ENCODE data around the gene ELP2. TPM values are rescaled to one million over a fixed set of nuclear protein-coding genes. Genes with fewer than 3 reads are reported as not detected.

ELP2 gene
- polyA plus RNA-seq, 3 donors from 2014 or later, result 44.6 to 57.3 (median 48.3) TPM

- Mint-ChIP-seq H3K4me3 (no peak overlapping the region), H3K36me3 (no peaks in the 10 kb centered on the region), H3K4me1 (no peaks in the 10 kb centered on the region), H3K9me3 (no peaks in the 10 kb centered on the region), H3K27me3 (ENCODE audit: low read depth in 3 of 3) (peaks cover 0 to 7% (median 5%) of the 10 kb centered on the region in 3 donors), H3K27ac (no peak overlapping the region)
- no peak for DNase-seq
Measured at GRCh38 chr18:36211612-36212065, 81.9 kb downstream of the ELP2 start.

- H3K4me3 Mint-ChIP-seq, result no peak overlapping the region
- H3K4me1 Mint-ChIP-seq, result no peaks in the 10 kb centered on the region
- H3K27ac Mint-ChIP-seq, result no peak overlapping the region
- no peak for DNase-seq
- H3K27me3 Mint-ChIP-seq (ENCODE audit: low read depth in 3 of 3), result peaks cover 0 to 7% (median 5%) of the 10 kb centered on the region in 3 donors
- H3K36me3 Mint-ChIP-seq, result no peaks in the 10 kb centered on the region
- no peaks in the 10 kb centered on the region for H3K9me3 Mint-ChIP-seq
Measured at GRCh38 chr18:36212301-36213171, 82.8 kb downstream of the ELP2 start.

- Mint-ChIP-seq H3K9me3 (no peaks in the 10 kb centered on the region), H3K36me3 (no peaks in the 10 kb centered on the region), H3K4me1 (no peaks in the 10 kb centered on the region), H3K27me3 (ENCODE audit: low read depth in 3 of 3) (peaks cover 2 to 5% (median 3%) of the 10 kb centered on the region in 3 donors), H3K4me3 (no peak overlapping the region), H3K27ac (no peak overlapping the region)
- DNase-seq, result no peak
Measured at GRCh38 chr18:36214811-36215210, 85.1 kb downstream of the ELP2 start.

GRCh38 chr18:36215577-36215976, 85.9 kb downstream of the ELP2 start:
- H3K4me1 Mint-ChIP-seq, result no peaks in the 10 kb centered on the region
- peaks cover 2 to 5% (median 3%) of the 10 kb centered on the region in 3 donors for H3K27me3 Mint-ChIP-seq (ENCODE audit: low read depth in 3 of 3)
- no peaks in the 10 kb centered on the region for H3K9me3 Mint-ChIP-seq
- H3K27ac Mint-ChIP-seq, result no peak overlapping the region
- H3K36me3 Mint-ChIP-seq, result no peaks in the 10 kb centered on the region
- no peak overlapping the region for H3K4me3 Mint-ChIP-seq
- no peak for DNase-seq

- Mint-ChIP-seq H3K9me3 (no peaks in the 10 kb centered on the region), H3K27me3 (ENCODE audit: low read depth in 3 of 3) (peaks cover 0 to 3% (median 2%) of the 10 kb centered on the region in 3 donors), H3K36me3 (no peaks in the 10 kb centered on the region), H3K27ac (no peak overlapping the region), H3K4me3 (no peak overlapping the region), H3K4me1 (no peaks in the 10 kb centered on the region)
- no peak for DNase-seq
Measured at GRCh38 chr18:36217348-36217747, 87.6 kb downstream of the ELP2 start.

GRCh38 chr18:36229188-36229587, 99.5 kb downstream of the ELP2 start:
- H3K9me3 Mint-ChIP-seq, result peaks cover 13 to 38% (median 26%) of the 10 kb centered on the region in 6 donors
- peaks cover 3 to 9% (median 8%) of the 10 kb centered on the region in 3 donors for H3K27me3 Mint-ChIP-seq (ENCODE audit: low read depth in 3 of 3)
- no peak overlapping the region for H3K27ac Mint-ChIP-seq
- peaks cover 3 to 9% (median 4%) of the 10 kb centered on the region in 3 donors for H3K36me3 Mint-ChIP-seq
- no peak overlapping the region for H3K4me3 Mint-ChIP-seq
- no peaks in the 10 kb centered on the region for H3K4me1 Mint-ChIP-seq
- DNase-seq, result no peak

Other genes starting within 250 kb of the ELP2 start
- gene RPRD1A, start 62.3 kb upstream of the ELP2 start, polyA plus RNA-seq, result 10 to 100 TPM in 1 of 3 donors, 1 to 10 TPM in 2; 6.3 to 11.0 (median 7.4) TPM
- gene SLC39A6, start 559 bp upstream of the ELP2 start, polyA plus RNA-seq, result 10 to 100 TPM; 23.8 to 40.9 (median 33.8) TPM
- gene MOCOS, start 57.6 kb downstream of the ELP2 start, polyA plus RNA-seq, result not detected
- not detected for gene FHOD3, start 167.8 kb downstream of the ELP2 start, polyA plus RNA-seq

All from immature natural killer cell (primary cell).